Left renal pelvis (tissue), 4 donors: ENCODE results near the gene SULT4A1. TPM values are rescaled to one million over a fixed set of nuclear protein-coding genes. Genes with fewer than 3 reads are reported as not detected.

Source experiments
- DNase-seq, 4 donors: peaks; one replicate each; pipeline ENCODE4 v3.0.0-alpha.2; 2013; ENCODE audit warnings: low read depth in 4 of 4, low spot score in 3 of 4
- polyA plus RNA-seq, 4 donors: library from polyadenylated mRNA; unstranded; fragments of 120-200 nt; gene quantifications; one replicate each; pipeline ENCODE4 v1.2.1, GENCODE V29; 2013; ENCODE audit not compliant: insufficient read length in 4 of 4

The SULT4A1 gene
- polyA plus RNA-seq, 4 donors, result 2.5 to 4.1 (median 3.6) TPM

GRCh38 chr22:43831561-43832392, 30.5 kb downstream of the SULT4A1 start:
- DNase-seq, result no peak

GRCh38 chr22:43830931-43831560, 31.3 kb downstream of the SULT4A1 start:
- DNase-seq, result no peak

- no peak for DNase-seq
Observed at GRCh38 chr22:43829904-43830851, 32.1 kb downstream of the SULT4A1 start.

- DNase-seq, result no peak
Observed at GRCh38 chr22:43828998-43829782, 33.1 kb downstream of the SULT4A1 start.

GRCh38 chr22:43828725-43828997, 33.7 kb downstream of the SULT4A1 start:
- DNase-seq, result no peak

GRCh38 chr22:43827926-43828724, 34.2 kb downstream of the SULT4A1 start:
- DNase-seq, result no peak

- DNase-seq, result no peak
Observed at GRCh38 chr22:43827003-43827735, 35.1 kb downstream of the SULT4A1 start.

- no peak for DNase-seq
Observed at GRCh38 chr22:43826142-43827002, 35.9 kb downstream of the SULT4A1 start.

- no peak for DNase-seq
Observed at GRCh38 chr22:43825651-43826050, 36.7 kb downstream of the SULT4A1 start.

- DNase-seq, result no peak
Observed at GRCh38 chr22:43824724-43825420, 37.4 kb downstream of the SULT4A1 start.

- no peak for DNase-seq
Observed at GRCh38 chr22:43823911-43824665, 38.2 kb downstream of the SULT4A1 start.

- no peak for DNase-seq
Observed at GRCh38 chr22:43823353-43823908, 38.9 kb downstream of the SULT4A1 start.

GRCh38 chr22:43821606-43822425, 40.5 kb downstream of the SULT4A1 start:
- no peak for DNase-seq

- no peak for DNase-seq
Observed at GRCh38 chr22:43820651-43821305, 41.5 kb downstream of the SULT4A1 start.
